COLO829 (cell line): ENCODE results near the gene MVP.
"Not testable (repeated sequence)": the region's sequence is repeated elsewhere in the genome, so short reads cannot be mapped to it uniquely, and the experiment has no call there.

ENCODE experiments used
- DNase-seq: peaks from one replicate; pipeline ENCODE4 v3.0.0; 2012; ENCODE audit warnings: low spot score

MVP gene

GRCh38 chr16:29820271-29820701, at the start of gene MVP:
Gene MVP, plus strand, starts transcription at chr16:29820462. Its CDS starts 10,088 bp downstream, at chr16:29830550.
- no peak for DNase-seq

- not testable (repeated sequence) for DNase-seq
These were observed 47.9 kb upstream of the MVP start for GRCh38 chr16:29772330-29772729.

- no peak for DNase-seq
These were observed 45.5 kb upstream of the MVP start for GRCh38 chr16:29774730-29775129.

- no peak for DNase-seq
These were observed 44.4 kb upstream of the MVP start for GRCh38 chr16:29775742-29776408.

GRCh38 chr16:29777576-29778350, 42.5 kb upstream of the MVP start, which contains the start of gene ZG16:
Gene ZG16, plus strand, starts transcription at chr16:29778256. Its CDS starts 1,011 bp downstream, at chr16:29779267.
- no peak for DNase-seq

GRCh38 chr16:29779474-29779873, 40.8 kb upstream of the MVP start:
- no peak for DNase-seq

- not testable (repeated sequence) for DNase-seq
These were observed 36.9 kb upstream of the MVP start for GRCh38 chr16:29783094-29783953.

GRCh38 chr16:29784157-29784556, 36.1 kb upstream of the MVP start:
- DNase-seq, result no peak

- no peak for DNase-seq
These were observed 35.3 kb upstream of the MVP start for GRCh38 chr16:29784901-29785500.

- DNase-seq, result not testable (repeated sequence)
These were observed 33.1 kb upstream of the MVP start for GRCh38 chr16:29787155-29787554.

- peak; percentile 21 for DNase-seq
These were observed 30.5 kb upstream of the MVP start for GRCh38 chr16:29789775-29790182.

GRCh38 chr16:29790183-29790948, 29.9 kb upstream of the MVP start, which contains the start of gene KIF22:
Gene KIF22, plus strand, starts transcription at chr16:29790751. Its CDS starts 9 bp downstream, at chr16:29790760.
- DNase-seq, result peak; percentile 100

- DNase-seq, result no peak
These were observed 29.1 kb upstream of the MVP start for GRCh38 chr16:29790949-29791844.

- DNase-seq, result no peak
These were observed 28.1 kb upstream of the MVP start for GRCh38 chr16:29791845-29792807.

- DNase-seq, result not testable (repeated sequence)
These were observed 27.1 kb upstream of the MVP start for GRCh38 chr16:29793153-29793552.

GRCh38 chr16:29794231-29794710, 26.0 kb upstream of the MVP start:
- no peak for DNase-seq

GRCh38 chr16:29802416-29802935, 17.8 kb upstream of the MVP start:
- no peak for DNase-seq

GRCh38 chr16:29804020-29804419, 16.2 kb upstream of the MVP start:
- DNase-seq, result no peak
